Natural killer cell (primary cell): ENCODE data around the gene FBXO27. TPM values are rescaled to one million over a fixed set of nuclear protein-coding genes. Genes with fewer than 3 reads are reported as not detected.

ENCODE experiments used
- ATAC-seq, 3 donors: fragments of 150-1000 bp in 2 of 3; fragments of 200-7000 bp in 1 of 3; cut with Tn5 transposase; 1 replicate in 1 of 3; 2 replicates in 2 of 3; pipeline ENCODE4 v1.10.0; 2021; ENCODE audit warnings: mild to moderate bottlenecking in 2 of 3, moderate library complexity in 2 of 3
- DNase-seq, 2 donors: peaks; one replicate each; pipeline versions ENCODE4 v3.0.0 to v3.0.0-alpha.2; 2013 to 2021; ENCODE audit warnings: mixed read lengths in 1 of 2
- H3K27ac ChIP-seq: one replicate; pipeline ENCODE4 v1.5.1; 2013; ENCODE audit warnings: mild to moderate bottlenecking, low read length
- H3K27me3 ChIP-seq: one replicate; pipeline ENCODE4 v1.6.1; 2013; ENCODE audit warnings: low read length; ENCODE audit not compliant: control insufficient read depth, insufficient read depth
- H3K36me3 ChIP-seq: one replicate; pipeline ENCODE4 v1.6.1; 2013; ENCODE audit warnings: low read length; ENCODE audit not compliant: control insufficient read depth, insufficient read depth
- H3K4me1 ChIP-seq: one replicate; pipeline ENCODE4 v1.6.1; 2013; ENCODE audit warnings: low read length; ENCODE audit not compliant: control insufficient read depth, insufficient read depth
- H3K4me3 ChIP-seq: one replicate; pipeline ENCODE4 v1.5.1; 2013; ENCODE audit warnings: low read length
- H3K9me3 ChIP-seq: one replicate; pipeline ENCODE4 v1.6.1; 2013; ENCODE audit warnings: low read length; ENCODE audit not compliant: control insufficient read depth, insufficient read depth
- H3K27ac Mint-ChIP-seq, 2 donors: one replicate each; pipeline ENCODE4 v1.8.0; 2022; ENCODE audit warnings: mild to moderate bottlenecking in 2 of 2, mixed read lengths in 2 of 2, moderate library complexity in 1 of 2
- H3K27me3 Mint-ChIP-seq, 2 donors: one replicate each; pipeline ENCODE4 v1.8.0; 2022; ENCODE audit warnings: low read depth in 2 of 2, mixed read lengths in 2 of 2
- H3K36me3 Mint-ChIP-seq: one replicate; pipeline ENCODE4 v1.8.0; 2022; ENCODE audit warnings: mixed read lengths
- H3K4me1 Mint-ChIP-seq, 2 donors: one replicate each; pipeline ENCODE4 v1.8.0; 2022; ENCODE audit warnings: mixed read lengths in 2 of 2
- H3K4me3 Mint-ChIP-seq: one replicate; pipeline ENCODE4 v1.8.0; 2022; ENCODE audit warnings: mild to moderate bottlenecking, moderate library complexity, mixed read lengths
- H3K9me3 Mint-ChIP-seq, 2 donors: one replicate each; pipeline ENCODE4 v1.8.0; 2022; ENCODE audit warnings: mixed read lengths in 2 of 2
- WGBS: methylation state at CpG from one replicate; pipeline ENCODE4 v1.1.7; 2013; ENCODE audit warnings: missing lambda C conversion rate; ENCODE audit not compliant: insufficient coverage; 5-methylcytosine and 5-hydroxymethylcytosine counted together
- intact Hi-C: fragments of 100-400 bp; cut with micrococcal nuclease; formaldehyde crosslinking; loops from one replicate; pipeline ENCODE4 v1.14.2; 2022
- total RNA-seq, 4 donors: library from RNA; stranded (reverse); fragments of 120-200 nt in 1 of 4; gene quantifications; one replicate each; pipeline versions ENCODE4 v1.2.3 to v1.2.4, GENCODE V29; 2013 to 2022
- TF ChIP-seq, protein P1 (sequence below): fragments of 200-600 bp; IDR thresholded peaks from one replicate; pipeline ENCODE4 v1.8.0; 2022; ENCODE audit warnings: antibody characterized with exemption

The FBXO27 gene, protein sequence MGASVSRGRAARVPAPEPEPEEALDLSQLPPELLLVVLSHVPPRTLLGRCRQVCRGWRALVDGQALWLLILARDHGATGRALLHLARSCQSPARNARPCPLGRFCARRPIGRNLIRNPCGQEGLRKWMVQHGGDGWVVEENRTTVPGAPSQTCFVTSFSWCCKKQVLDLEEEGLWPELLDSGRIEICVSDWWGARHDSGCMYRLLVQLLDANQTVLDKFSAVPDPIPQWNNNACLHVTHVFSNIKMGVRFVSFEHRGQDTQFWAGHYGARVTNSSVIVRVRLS
- total RNA-seq, result under 1 TPM in 2 of 3 donors, not detected in 1; 0.23 to 0.38 TPM
- total RNA-seq (2013), result 0.36 TPM

DNA sequence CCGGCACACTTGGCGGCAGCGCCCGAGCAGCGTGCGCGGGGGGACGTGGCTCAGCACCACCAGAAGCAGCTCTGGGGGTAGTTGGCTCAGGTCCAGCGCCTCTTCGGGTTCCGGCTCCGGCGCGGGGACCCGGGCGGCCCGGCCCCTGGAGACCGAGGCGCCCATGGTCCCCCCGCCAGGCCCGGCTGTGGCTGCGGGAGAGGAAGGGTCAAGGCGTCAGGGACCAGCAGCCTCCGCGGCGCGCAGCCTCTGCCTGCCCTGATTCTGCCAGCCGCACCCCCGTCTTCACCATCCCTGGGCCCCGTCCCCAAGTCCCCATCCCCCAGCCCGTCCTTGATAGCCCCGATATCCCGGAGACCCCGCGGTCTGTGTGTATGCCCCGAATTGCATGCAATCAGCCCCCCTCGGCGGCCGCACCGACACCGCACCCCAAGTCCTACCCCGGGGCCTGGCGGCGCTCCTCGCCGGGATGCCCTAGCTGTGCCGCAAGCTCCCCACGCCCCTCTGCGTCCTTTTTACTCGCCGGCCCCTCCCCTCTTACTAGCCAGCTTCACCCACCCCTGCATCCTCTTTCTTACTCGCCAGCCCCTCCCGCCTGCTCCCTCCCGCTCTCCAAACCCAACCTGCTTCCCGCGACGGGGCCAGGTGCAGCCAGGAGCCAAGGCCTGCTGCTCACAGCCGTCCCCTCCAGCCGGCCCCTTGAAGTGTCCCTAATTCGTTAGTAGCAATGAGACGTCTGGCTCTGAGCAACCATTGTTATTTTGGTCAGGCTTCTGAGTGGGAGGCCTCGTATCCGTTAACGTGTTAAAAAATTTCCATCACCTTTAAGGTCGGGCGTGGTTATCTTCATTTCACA is at the start of gene FBXO27:
Gene FBXO27 (minus strand): TSS at position 487 of the 856 bp plus-strand sequence. CDS start 322 bp downstream, at position 165.
- Mint-ChIP-seq H3K4me3 (peak within 1 kb of the TSS; percentile 73), H3K4me1 (peaks cover 0 to 13% of the 10 kb centered on the region in 2 donors), H3K27ac (peak within 1 kb of the TSS in 1 of 2 donors; percentile 18), H3K9me3 (no peaks in the 10 kb centered on the region), H3K27me3 (peaks cover 0 to 8% of the 10 kb centered on the region in 2 donors), H3K36me3 (no peaks in the 10 kb centered on the region)
- H3K9me3 ChIP-seq, result no peaks in the 10 kb centered on the region
- peak within 1 kb of the TSS; percentile 34 for H3K4me3 ChIP-seq
- peaks cover 15% of the 10 kb centered on the region for H3K4me1 ChIP-seq
- ATAC-seq (no peak), DNase-seq (peak in 1 of 2 donors; percentile 13)
- 14% methylated on average over 66 of the region's 66 CpGs for WGBS
- TF ChIP-seq, protein P1, sequence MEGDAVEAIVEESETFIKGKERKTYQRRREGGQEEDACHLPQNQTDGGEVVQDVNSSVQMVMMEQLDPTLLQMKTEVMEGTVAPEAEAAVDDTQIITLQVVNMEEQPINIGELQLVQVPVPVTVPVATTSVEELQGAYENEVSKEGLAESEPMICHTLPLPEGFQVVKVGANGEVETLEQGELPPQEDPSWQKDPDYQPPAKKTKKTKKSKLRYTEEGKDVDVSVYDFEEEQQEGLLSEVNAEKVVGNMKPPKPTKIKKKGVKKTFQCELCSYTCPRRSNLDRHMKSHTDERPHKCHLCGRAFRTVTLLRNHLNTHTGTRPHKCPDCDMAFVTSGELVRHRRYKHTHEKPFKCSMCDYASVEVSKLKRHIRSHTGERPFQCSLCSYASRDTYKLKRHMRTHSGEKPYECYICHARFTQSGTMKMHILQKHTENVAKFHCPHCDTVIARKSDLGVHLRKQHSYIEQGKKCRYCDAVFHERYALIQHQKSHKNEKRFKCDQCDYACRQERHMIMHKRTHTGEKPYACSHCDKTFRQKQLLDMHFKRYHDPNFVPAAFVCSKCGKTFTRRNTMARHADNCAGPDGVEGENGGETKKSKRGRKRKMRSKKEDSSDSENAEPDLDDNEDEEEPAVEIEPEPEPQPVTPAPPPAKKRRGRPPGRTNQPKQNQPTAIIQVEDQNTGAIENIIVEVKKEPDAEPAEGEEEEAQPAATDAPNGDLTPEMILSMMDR, result no peak
- H3K27me3 ChIP-seq, result peaks cover 4% of the 10 kb centered on the region
- intact Hi-C loops, result no loop called here
- no peaks in the 10 kb centered on the region for H3K36me3 ChIP-seq
- no peak within 1 kb of the TSS for H3K27ac ChIP-seq

DNA sequence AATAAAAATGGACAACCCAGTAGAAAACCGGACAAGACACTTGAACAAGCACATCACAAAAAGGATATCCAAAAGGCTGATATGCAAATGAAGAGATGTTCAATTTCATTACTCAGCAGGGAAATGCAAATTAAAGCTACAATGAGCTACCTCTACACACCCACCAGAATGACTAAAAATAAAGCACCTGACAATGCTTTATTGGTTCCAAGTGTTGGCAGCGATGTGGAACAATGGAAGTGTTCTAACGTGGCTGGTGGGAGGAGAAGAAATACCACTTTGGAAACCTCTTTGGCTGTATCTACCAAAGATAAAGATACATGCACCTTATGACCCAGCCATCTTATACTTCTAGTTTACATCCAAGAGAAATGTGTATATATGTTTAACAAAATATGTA is 48.1 kb upstream of the FBXO27 start:
- no peak overlapping the region for H3K4me3 Mint-ChIP-seq
- Histone ChIP-seq H3K27ac (no peak overlapping the region), H3K9me3 (no peaks in the 10 kb centered on the region), H3K4me1 (peaks cover 15% of the 10 kb centered on the region), H3K36me3 (no peaks in the 10 kb centered on the region), H3K27me3 (peaks cover 20% of the 10 kb centered on the region), H3K4me3 (no peak overlapping the region)
- no peaks in the 10 kb centered on the region for H3K9me3 Mint-ChIP-seq
- intact Hi-C loops, result no loop called here
- no peak for ATAC-seq
- H3K4me1 Mint-ChIP-seq, result peaks cover 11 to 27% of the 10 kb centered on the region in 2 donors
- no peak overlapping the region for H3K27ac Mint-ChIP-seq
- peaks cover 36 to 37% of the 10 kb centered on the region in 2 donors for H3K27me3 Mint-ChIP-seq
- TF ChIP-seq, protein P1, result no peak
- H3K36me3 Mint-ChIP-seq, result no peaks in the 10 kb centered on the region
- no peak for DNase-seq
- WGBS, result 67% methylated on average over 2 of the region's 3 CpGs

DNA sequence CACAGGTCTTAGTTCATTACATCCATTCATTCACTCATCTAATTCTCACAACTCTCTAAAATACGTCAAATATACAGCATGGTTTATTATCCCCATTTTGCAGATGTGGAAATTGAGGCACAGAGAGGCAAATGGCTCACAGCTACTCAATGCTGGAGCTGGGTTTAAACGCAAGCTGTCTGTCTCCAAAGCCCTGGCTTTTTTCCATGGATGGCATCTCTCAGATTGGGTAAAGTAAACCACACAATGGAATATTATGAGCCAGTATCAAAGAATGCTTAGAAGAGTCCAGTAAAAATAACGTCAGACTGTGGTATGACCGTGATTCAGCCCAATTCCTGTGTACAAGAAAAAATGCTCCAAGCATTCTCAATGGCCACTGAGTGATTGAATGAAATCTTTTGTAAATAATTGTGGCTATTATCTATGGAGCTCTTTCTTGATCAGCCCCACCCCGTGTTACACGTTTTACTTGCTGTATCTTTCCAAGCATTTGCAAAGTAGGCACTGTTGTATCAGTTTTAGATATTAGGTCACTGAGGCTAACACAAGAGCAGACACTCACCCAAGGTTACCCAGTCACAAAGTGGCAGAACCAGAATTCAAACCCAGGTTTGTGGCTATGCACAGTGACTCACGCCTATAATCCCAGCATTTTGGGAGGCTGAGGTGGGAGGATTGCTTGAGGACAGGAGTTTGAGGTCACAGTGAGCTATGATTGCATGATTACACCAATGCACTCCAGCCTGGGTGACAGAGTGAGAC is 46.3 kb upstream of the FBXO27 start:
- Mint-ChIP-seq H3K27me3 (peaks cover 20 to 26% of the 10 kb centered on the region in 2 donors), H3K4me1 (peaks cover 15 to 16% of the 10 kb centered on the region in 2 donors), H3K36me3 (no peaks in the 10 kb centered on the region), H3K27ac (no peak overlapping the region), H3K4me3 (no peak overlapping the region), H3K9me3 (no peaks in the 10 kb centered on the region)
- peaks cover 16% of the 10 kb centered on the region for H3K4me1 ChIP-seq
- TF ChIP-seq, protein P1, result no peak
- H3K9me3 ChIP-seq, result no peaks in the 10 kb centered on the region
- no peak overlapping the region for H3K4me3 ChIP-seq
- peaks cover 10% of the 10 kb centered on the region for H3K27me3 ChIP-seq
- no peaks in the 10 kb centered on the region for H3K36me3 ChIP-seq
- ATAC-seq (no peak), DNase-seq (no peak)
- WGBS, result 82% methylated on average over 7 of the region's 7 CpGs
- intact Hi-C loops, result no loop called here
- H3K27ac ChIP-seq, result no peak overlapping the region
